ENCODE results near the gene SAMD4A.

GRCh38 chr14:54548491-54548890, 18.4 kb upstream of the SAMD4A start:
- TF ChIP-seq EZH2 (IDR thresholded peaks at IDR 0.05) (no peak), POLR2AphosphoS5 (IDR thresholded peaks at IDR 0.05; ENCODE audit: borderline replicate concordance, low read depth, low read length) (no peak)
